ENCODE measurements around the gene AUTS2. TPM values are rescaled to one million over a fixed set of nuclear protein-coding genes. Genes with fewer than 3 reads are reported as not detected.

The AUTS2 gene
- total RNA-seq, 1 experiment from 2014 or later, result not detected

- Mint-ChIP-seq H3K4me1 (ENCODE audit: low read depth, unreplicated experiment) (no peaks in the 10 kb centered on the region), H3K27ac (ENCODE audit: unreplicated experiment) (no peak overlapping the region), H3K27me3 (ENCODE audit: unreplicated experiment) (no peaks in the 10 kb centered on the region), H3K36me3 (ENCODE audit: insufficient read depth, unreplicated experiment) (no peaks in the 10 kb centered on the region), H3K9me3 (ENCODE audit: low read depth, unreplicated experiment) (no peaks in the 10 kb centered on the region), H3K4me3 (ENCODE audit: low read depth, unreplicated experiment) (no peak overlapping the region)
- no peak for TF ChIP-seq CTCF (IDR thresholded peaks at IDR 0.05; ENCODE audit: unreplicated experiment)
- CTCF ChIA-PET, result no interaction called here
- DNase-seq, result no peak
- intact Hi-C loops (cut with micrococcal nuclease; ENCODE audit: unreplicated experiment), result no loop called here
- no TSS peak for BruUV-seq (replicated peaks)
Observed at GRCh38 chr7:70458745-70459144, 860.5 kb downstream of the AUTS2 start.

GRCh38 chr7:70459546-70459945, 861.3 kb downstream of the AUTS2 start:
- Mint-ChIP-seq H3K9me3 (ENCODE audit: low read depth, unreplicated experiment) (no peaks in the 10 kb centered on the region), H3K27me3 (ENCODE audit: unreplicated experiment) (no peaks in the 10 kb centered on the region), H3K36me3 (ENCODE audit: insufficient read depth, unreplicated experiment) (no peaks in the 10 kb centered on the region), H3K27ac (ENCODE audit: unreplicated experiment) (no peak overlapping the region), H3K4me1 (ENCODE audit: low read depth, unreplicated experiment) (no peaks in the 10 kb centered on the region), H3K4me3 (ENCODE audit: low read depth, unreplicated experiment) (no peak overlapping the region)
- BruUV-seq (replicated peaks), result no TSS peak
- intact Hi-C loops (cut with micrococcal nuclease; ENCODE audit: unreplicated experiment), result no loop called here
- CTCF ChIA-PET, result no interaction called here
- no peak for TF ChIP-seq CTCF (IDR thresholded peaks at IDR 0.05; ENCODE audit: unreplicated experiment)
- DNase-seq, result no peak

GRCh38 chr7:70460071-70460470, 861.8 kb downstream of the AUTS2 start:
- Mint-ChIP-seq H3K4me3 (ENCODE audit: low read depth, unreplicated experiment) (no peak overlapping the region), H3K4me1 (ENCODE audit: low read depth, unreplicated experiment) (no peaks in the 10 kb centered on the region), H3K36me3 (ENCODE audit: insufficient read depth, unreplicated experiment) (no peaks in the 10 kb centered on the region), H3K9me3 (ENCODE audit: low read depth, unreplicated experiment) (peaks cover 3% of the 10 kb centered on the region), H3K27me3 (ENCODE audit: unreplicated experiment) (no peaks in the 10 kb centered on the region), H3K27ac (ENCODE audit: unreplicated experiment) (no peak overlapping the region)
- intact Hi-C loops (cut with micrococcal nuclease; ENCODE audit: unreplicated experiment), result no loop called here
- CTCF ChIA-PET, result no interaction called here
- no peak for DNase-seq
- no TSS peak for BruUV-seq (replicated peaks)
- TF ChIP-seq CTCF (IDR thresholded peaks at IDR 0.05; ENCODE audit: unreplicated experiment), result no peak

- BruUV-seq (replicated peaks), result no TSS peak
- Mint-ChIP-seq H3K4me3 (ENCODE audit: low read depth, unreplicated experiment) (no peak overlapping the region), H3K27me3 (ENCODE audit: unreplicated experiment) (no peaks in the 10 kb centered on the region), H3K4me1 (ENCODE audit: low read depth, unreplicated experiment) (no peaks in the 10 kb centered on the region), H3K9me3 (ENCODE audit: low read depth, unreplicated experiment) (peaks cover 3% of the 10 kb centered on the region), H3K27ac (ENCODE audit: unreplicated experiment) (no peak overlapping the region), H3K36me3 (ENCODE audit: insufficient read depth, unreplicated experiment) (no peaks in the 10 kb centered on the region)
- DNase-seq, result no peak
- intact Hi-C loops (cut with micrococcal nuclease; ENCODE audit: unreplicated experiment), result no loop called here
- TF ChIP-seq CTCF (IDR thresholded peaks at IDR 0.05; ENCODE audit: unreplicated experiment), result no peak
- CTCF ChIA-PET, result no interaction called here
Observed at GRCh38 chr7:70460562-70460961, 862.3 kb downstream of the AUTS2 start.
